VCaP (cell line): ENCODE results near the gene DYNC2I2.
A peak's percentile ranks its signal among the peaks of the same experiment; 100 is the strongest.

Experiments
- H3K27ac ChIP-seq: fragments of 450-650 bp; 2 replicates; pipeline ENCODE4 v1.5.1; 2017
- TF ChIP-seq, protein P1 (sequence below): fragments of 450-650 bp; conservative IDR thresholded peaks from 2 replicates; pipeline ENCODE4 v1.5.1; 2017; ENCODE audit warnings: mild to moderate bottlenecking, moderate library complexity

The DYNC2I2 gene

DNA sequence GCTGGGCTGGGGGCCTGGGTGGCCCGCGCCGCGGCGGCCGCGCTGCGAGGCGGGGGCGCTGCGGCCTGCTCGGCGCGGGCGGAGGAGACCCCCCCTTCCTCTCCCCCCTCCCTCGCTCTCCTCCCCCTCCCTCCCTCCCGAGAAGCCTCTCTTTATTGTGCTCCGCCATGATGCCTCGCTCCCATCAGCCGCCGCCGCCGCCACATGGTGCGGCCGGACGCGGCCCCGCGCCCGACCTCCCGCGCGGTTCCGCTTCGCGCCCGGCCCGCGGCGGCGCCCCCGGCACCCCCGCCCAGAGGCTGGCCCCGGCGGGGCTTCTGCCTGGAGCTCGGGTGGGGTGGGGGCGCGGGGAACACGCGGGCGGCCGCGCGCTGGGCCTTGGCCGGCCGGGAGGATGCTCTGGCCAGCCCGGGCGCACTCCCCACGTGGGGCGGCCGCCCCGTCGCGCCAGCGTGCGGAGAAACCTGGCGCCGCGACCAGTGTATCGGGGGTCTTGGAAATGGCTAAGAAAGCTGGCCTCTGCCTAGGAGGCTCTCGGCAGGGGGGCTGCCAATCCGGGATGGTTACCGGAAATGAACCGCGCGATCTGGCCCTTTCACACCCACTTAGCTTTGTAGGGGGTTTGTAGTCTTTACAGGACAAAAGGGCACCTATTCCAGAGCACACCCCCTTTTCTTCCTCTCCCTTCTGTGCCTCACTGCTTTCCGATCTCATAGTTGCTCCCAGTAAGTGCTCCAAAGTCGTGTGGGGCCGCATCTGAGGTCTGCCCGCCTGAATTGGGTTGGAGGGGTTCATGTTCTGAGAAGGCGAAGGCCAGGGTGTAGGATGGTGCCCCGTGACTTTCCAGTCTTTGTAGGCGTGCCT lies 33.4 kb upstream of the DYNC2I2 start:
- TF ChIP-seq, protein P1, sequence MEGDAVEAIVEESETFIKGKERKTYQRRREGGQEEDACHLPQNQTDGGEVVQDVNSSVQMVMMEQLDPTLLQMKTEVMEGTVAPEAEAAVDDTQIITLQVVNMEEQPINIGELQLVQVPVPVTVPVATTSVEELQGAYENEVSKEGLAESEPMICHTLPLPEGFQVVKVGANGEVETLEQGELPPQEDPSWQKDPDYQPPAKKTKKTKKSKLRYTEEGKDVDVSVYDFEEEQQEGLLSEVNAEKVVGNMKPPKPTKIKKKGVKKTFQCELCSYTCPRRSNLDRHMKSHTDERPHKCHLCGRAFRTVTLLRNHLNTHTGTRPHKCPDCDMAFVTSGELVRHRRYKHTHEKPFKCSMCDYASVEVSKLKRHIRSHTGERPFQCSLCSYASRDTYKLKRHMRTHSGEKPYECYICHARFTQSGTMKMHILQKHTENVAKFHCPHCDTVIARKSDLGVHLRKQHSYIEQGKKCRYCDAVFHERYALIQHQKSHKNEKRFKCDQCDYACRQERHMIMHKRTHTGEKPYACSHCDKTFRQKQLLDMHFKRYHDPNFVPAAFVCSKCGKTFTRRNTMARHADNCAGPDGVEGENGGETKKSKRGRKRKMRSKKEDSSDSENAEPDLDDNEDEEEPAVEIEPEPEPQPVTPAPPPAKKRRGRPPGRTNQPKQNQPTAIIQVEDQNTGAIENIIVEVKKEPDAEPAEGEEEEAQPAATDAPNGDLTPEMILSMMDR = no peak
- H3K27ac ChIP-seq = peak overlapping the region; percentile 97

DNA sequence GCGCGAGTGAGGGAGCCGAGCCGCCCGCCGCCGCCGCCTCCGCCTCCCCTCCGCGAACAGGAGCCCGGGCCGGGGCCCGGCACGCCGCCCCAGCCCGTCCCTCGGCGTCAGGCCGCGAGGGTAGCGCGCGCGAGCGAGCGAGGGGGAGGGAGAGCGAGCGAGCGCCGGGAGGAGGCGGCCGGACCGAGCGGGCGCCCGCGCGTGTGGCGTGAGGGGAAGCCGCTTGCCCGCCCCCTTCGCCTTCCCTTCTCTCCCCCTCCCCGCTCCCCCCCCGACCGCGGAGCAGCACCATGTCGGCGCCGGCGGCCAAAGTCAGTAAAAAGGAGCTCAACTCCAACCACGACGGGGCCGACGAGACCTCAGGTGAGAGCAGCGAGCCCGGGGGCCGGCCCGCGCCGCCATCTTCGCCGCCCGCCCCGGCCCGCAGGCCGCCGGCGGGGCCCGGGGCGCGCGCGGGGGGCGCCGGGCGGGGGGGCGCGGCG lies 32.7 kb upstream of the DYNC2I2 start:
- TF ChIP-seq, protein P1 = no peak
- peak overlapping the region; percentile 97 for H3K27ac ChIP-seq

DNA sequence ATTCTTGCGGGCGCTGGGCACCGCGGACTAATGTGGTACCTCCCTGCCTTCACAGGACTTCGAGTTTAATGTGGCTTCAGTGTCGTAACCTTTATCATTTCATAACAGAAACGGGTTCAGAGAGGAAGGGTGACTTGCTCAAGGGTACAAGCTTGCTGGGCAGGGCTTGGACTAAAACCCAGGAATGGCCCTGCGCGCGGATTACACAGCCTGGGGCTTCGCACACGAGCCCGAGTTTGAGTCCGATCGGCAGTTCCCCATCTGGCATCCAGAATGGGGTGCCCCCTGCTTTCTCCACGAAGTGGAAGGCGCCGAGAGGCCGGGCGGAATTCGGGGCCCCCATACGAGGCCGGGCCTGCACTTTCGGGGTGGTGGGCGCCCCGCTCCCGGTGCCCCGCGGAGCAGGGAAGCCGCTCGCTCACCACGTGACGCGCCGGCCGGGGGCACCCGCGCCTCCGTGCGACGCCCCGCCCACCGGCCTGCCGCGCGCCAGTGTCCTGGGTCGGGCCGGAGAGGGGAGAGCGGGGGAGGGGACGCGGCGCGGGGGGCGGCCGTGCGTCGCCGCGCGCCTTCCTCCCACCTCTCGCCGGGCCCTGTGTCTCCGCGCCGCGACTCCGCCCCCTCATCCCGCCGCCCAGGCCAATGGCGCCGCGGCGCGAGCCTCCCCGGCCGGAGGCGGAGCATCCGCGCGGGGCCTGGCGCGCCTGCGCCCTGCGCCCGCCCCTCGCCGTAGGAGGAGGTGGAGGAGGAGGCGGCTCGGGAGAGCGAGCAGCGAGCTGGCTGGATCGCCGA lies 32.0 kb upstream of the DYNC2I2 start, which contains the start of gene SET:
TSS of gene SET (plus strand) at position 722 of the 792 bp plus-strand sequence. CDS start 361 bp downstream, outside the sequence.
- TF ChIP-seq, protein P1 = no peak
- H3K27ac ChIP-seq = peak within 1 kb of the TSS; percentile 97

DNA sequence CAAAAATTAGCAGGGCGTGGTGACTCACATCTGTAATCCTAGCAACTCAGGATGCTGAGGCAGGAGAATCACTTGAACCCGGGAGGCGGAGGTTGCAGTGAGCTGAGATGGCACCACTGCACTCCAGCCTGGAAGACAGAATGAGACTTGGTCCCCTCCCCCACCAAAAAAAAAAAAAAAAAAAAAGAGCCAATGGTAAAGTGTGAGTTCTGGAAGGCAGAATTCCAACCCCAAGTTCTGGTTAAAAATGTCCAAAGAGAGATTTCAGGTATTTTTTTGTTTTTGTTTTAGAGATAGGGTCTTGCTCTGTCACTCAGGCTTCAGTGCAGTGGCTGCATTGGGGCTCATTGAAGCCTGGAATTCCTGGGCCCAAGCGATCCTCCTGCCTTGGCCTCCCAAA lies 30.8 kb upstream of the DYNC2I2 start:
- TF ChIP-seq, protein P1 = no peak
- H3K27ac ChIP-seq = peak overlapping the region; percentile 97

DNA sequence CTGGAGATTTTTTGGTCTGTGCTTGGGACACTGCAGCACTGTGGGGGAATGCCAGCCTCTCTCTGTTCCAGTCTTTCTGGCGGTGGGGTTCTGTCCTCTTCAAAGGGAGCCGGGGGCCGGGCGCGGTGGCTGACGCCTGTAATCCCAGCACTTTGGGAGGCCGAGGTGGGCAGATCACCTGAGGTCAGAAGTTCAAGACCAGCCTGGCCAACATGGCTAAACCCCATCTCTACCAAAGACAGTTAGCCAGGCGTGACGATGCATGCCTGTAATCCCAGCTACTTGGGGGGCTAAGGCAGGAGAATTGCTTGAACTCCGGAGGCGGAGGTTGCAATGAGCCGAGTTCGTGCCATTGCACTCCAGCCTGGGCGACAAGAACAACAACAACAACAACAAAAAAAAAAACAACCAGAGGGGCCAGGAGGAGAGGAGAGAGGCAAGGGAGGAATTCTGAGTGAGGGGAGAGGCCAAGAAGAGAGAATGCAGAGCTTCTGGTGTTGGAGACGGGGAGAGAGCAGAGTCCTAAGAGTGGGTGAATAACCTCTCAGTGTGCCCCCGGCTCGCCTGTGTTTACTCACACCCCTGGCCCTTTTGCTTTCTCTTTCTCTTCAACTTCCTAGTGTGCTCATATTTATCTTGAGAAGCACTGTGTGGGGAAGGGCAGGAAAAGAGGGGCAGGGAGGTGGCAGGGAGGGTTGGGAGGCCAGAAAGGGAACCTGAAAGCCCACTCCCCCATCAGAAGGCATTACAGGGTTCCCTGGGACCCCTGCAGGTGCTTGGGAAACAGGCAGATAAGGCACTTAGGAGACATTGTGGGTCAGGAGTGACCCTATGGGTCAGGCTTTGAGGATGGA lies 29.2 kb upstream of the DYNC2I2 start:
- TF ChIP-seq, protein P1 = no peak
- peak overlapping the region; percentile 94 for H3K27ac ChIP-seq

DNA sequence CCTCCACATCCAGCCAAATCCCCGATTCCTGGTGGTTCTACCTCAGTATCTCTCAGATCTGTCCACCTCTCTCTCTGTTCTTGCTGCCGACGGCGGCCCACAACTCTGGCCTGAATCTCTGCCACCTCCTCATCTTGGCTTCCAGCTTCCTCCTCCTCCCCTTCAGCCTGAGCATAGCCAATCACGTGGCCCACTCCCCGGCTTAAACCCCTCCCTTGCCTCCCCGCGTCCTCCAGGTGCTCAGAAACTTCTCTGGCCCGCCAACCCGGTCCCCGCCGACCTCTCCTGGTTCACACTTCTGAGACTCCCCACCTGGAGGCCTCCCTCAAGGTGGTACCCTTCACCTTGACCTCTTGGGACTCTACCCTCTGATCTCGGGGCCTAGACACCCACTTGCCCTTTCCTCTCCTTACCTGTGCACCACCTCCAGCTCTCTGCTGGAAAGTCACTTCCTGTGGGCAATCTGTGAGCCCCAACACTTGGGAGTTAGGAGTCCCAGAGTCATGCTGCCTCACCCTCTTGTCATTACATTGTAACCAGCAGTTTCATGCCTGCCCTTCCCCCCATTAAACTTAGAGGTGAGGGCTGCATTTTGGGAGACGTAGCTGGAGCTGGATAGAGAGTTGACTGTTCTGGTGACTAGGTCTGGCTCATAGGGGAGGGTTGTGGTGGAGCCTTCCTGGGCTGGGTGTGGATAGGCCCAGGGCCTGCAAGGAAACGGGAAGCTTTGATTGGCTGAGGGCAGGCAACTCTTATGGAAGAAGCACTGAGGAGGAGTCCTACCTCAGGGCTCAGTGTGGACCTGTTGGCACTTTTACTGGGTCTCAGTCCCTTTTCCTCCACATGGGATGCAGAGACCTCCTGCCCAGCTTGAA lies 27.9 kb upstream of the DYNC2I2 start:
- H3K27ac ChIP-seq = peak overlapping the region; percentile 94
- TF ChIP-seq, protein P1 = no peak
